H1 (cell line): ENCODE results near the gene MEMO1. TPM values are rescaled to one million over a fixed set of nuclear protein-coding genes. Genes with fewer than 3 reads are reported as not detected.

Source experiments
- CTCF ChIA-PET: fragments of 300-600 bp; sonication (Branson Sonifier 250); formaldehyde crosslinking; loops from one replicate; lab custom pipeline; 2021; ENCODE audit not compliant: partially characterized antibody; lab: Charles Lee
- POLR2A ChIA-PET: fragments of 300-600 bp; sonication (Branson Sonifier 250); formaldehyde crosslinking; loops from one replicate; lab custom pipeline; 2021; ENCODE audit warnings: inconsistent platforms; ENCODE audit not compliant: partially characterized antibody; lab: Charles Lee
- DNase-seq, 2 experiments: peaks; one replicate each; pipeline versions ENCODE4 v3.0.0 to v3.0.0-alpha.2; 2010 to 2022; ENCODE audit warnings: low spot score in 2 of 2, low read depth in 1 of 2, mixed read lengths in 1 of 2
- FAIRE-seq: peaks from 2 replicates; lab custom pipeline; 2011; peaks lifted over from hg19 to GRCh38; lab: Jason Lieb, UNC
- H2AFZ ChIP-seq: 2 replicates; pipeline ENCODE4 v1.8.1; 2012; ENCODE audit warnings: low read length, inconsistent platforms
- H2AK5ac ChIP-seq: 2 replicates; pipeline ENCODE4 v1.6.1; 2013; ENCODE audit warnings: low read depth, low read length
- H2BK120ac ChIP-seq: replicated peaks from 2 replicates; pipeline ENCODE3; 2013; ENCODE audit warnings: low read depth, low read length, inconsistent platforms
- H2BK12ac ChIP-seq: 2 replicates; pipeline ENCODE4 v1.6.1; 2013; ENCODE audit warnings: low read depth, low read length
- H2BK15ac ChIP-seq: 2 replicates; pipeline ENCODE4 v1.6.1; 2013; ENCODE audit warnings: low read length
- H2BK20ac ChIP-seq: 2 replicates; pipeline ENCODE4 v1.6.1; 2013; ENCODE audit warnings: low read length
- H2BK5ac ChIP-seq: 2 replicates; pipeline ENCODE4 v1.6.1; 2013; ENCODE audit warnings: low read depth, low read length
- H3K14ac ChIP-seq: 2 replicates; pipeline ENCODE4 v1.6.1; 2013; ENCODE audit warnings: inconsistent platforms; ENCODE audit not compliant: insufficient read length
- H3K18ac ChIP-seq: 2 replicates; pipeline ENCODE4 v1.6.1; 2013; ENCODE audit warnings: low read length; ENCODE audit errors: extremely low read depth
- H3K23ac ChIP-seq: 2 replicates; pipeline ENCODE4 v1.6.1; 2013; ENCODE audit warnings: inconsistent platforms; ENCODE audit not compliant: insufficient read length
- H3K23me2 ChIP-seq: 2 replicates; pipeline ENCODE4 v1.6.1; 2013; ENCODE audit warnings: low read depth, low read length
- H3K27ac ChIP-seq: 2 replicates; pipeline ENCODE4 v1.6.1; 2011; ENCODE audit warnings: low read depth, low read length, inconsistent platforms
- H3K27me3 ChIP-seq, 4 experiments: replicated peaks in 1 of 4; 1 replicate in 1 of 4; 2 replicates in 3 of 4; pipeline versions ENCODE4 v1.6.1 to v1.8.1; 2011 to 2013; ENCODE audit warnings: low read length in 3 of 4, mild to moderate bottlenecking in 3 of 4, inconsistent platforms in 2 of 4, mixed read lengths in 2 of 4, moderate library complexity in 1 of 4; ENCODE audit not compliant: control insufficient read depth in 3 of 4, insufficient read depth in 3 of 4; ENCODE audit errors: extremely low read depth in 1 of 4
- H3K36me3 ChIP-seq, 4 experiments: 2 replicates each; pipeline versions ENCODE4 v1.6.1 to v1.8.1; 2011 to 2013; ENCODE audit warnings: mild to moderate bottlenecking in 4 of 4, low read length in 3 of 4, moderate library complexity in 2 of 4, control low read depth in 1 of 4, inconsistent platforms in 1 of 4; ENCODE audit not compliant: insufficient read depth in 4 of 4, control insufficient read depth in 2 of 4
- H3K4ac ChIP-seq: replicated peaks from 2 replicates; pipeline ENCODE3; 2013; ENCODE audit warnings: low read length, low read depth, mixed read lengths, inconsistent platforms; ENCODE audit not compliant: insufficient read length
- H3K4me1 ChIP-seq, 4 experiments: replicated peaks in 1 of 4; 1 replicate in 1 of 4; 2 replicates in 3 of 4; pipeline versions ENCODE4 v1.6.1 to v1.8.1; 2011 to 2013; ENCODE audit warnings: low read length in 3 of 4, inconsistent platforms in 2 of 4, mixed read lengths in 1 of 4; ENCODE audit not compliant: insufficient read depth in 4 of 4, control insufficient read depth in 3 of 4
- H3K4me2 ChIP-seq, 2 experiments: 2 replicates each; pipeline versions ENCODE4 v1.6.1 to v1.8.1; 2011 to 2013; ENCODE audit warnings: low read depth in 2 of 2, low read length in 2 of 2, control low read depth in 1 of 2, inconsistent platforms in 1 of 2, mild to moderate bottlenecking in 1 of 2; ENCODE audit not compliant: insufficient read depth in 1 of 2
- H3K4me3 ChIP-seq, 4 experiments: fragments of 200-600, 300-600 bp in 1 of 4; sonication (generic), shearing (Covaris generic), sonication (Bioruptor Twin) in 1 of 4; 2 replicates each; pipeline versions ENCODE4 v1.5.1 to v1.8.1; 2011 to 2016; ENCODE audit warnings: low read length in 4 of 4, low read depth in 3 of 4, control low read depth in 2 of 4, inconsistent platforms in 2 of 4, mild to moderate bottlenecking in 2 of 4, mixed read lengths in 1 of 4, moderate library complexity in 1 of 4; ENCODE audit not compliant: insufficient read depth in 2 of 4; ENCODE audit errors: extremely low read depth in 1 of 4
- H3K56ac ChIP-seq: replicated peaks from 2 replicates; pipeline ENCODE3; 2013; ENCODE audit warnings: low read depth, mild to moderate bottlenecking, mixed read lengths, low read length, inconsistent platforms; ENCODE audit not compliant: insufficient read length
- H3K79me1 ChIP-seq: 2 replicates; pipeline ENCODE4 v1.6.1; 2013; ENCODE audit warnings: low read depth, low read length, control low read depth
- H3K79me2 ChIP-seq, 2 experiments: 2 replicates each; pipeline versions ENCODE4 v1.6.1 to v1.8.1; 2012 to 2013; ENCODE audit warnings: low read length in 2 of 2, mild to moderate bottlenecking in 2 of 2, inconsistent platforms in 1 of 2; ENCODE audit not compliant: insufficient read depth in 2 of 2, control insufficient read depth in 1 of 2
- H3K9ac ChIP-seq, 4 experiments: replicated peaks in 1 of 4; 1 replicate in 1 of 4; 2 replicates in 3 of 4; pipeline versions ENCODE4 v1.6.1 to v1.8.1; 2011 to 2013; ENCODE audit warnings: low read depth in 3 of 4, low read length in 3 of 4, control low read depth in 2 of 4, mild to moderate bottlenecking in 2 of 4, moderate library complexity in 2 of 4, inconsistent platforms in 1 of 4; ENCODE audit errors: extremely low read depth in 1 of 4
- H3K9me3 ChIP-seq, 2 experiments: 2 replicates each; pipeline versions ENCODE4 v1.6.1 to v1.8.1; 2012 to 2013; ENCODE audit warnings: mild to moderate bottlenecking in 2 of 2, moderate library complexity in 2 of 2, control low read depth in 1 of 2, inconsistent platforms in 1 of 2, low read depth in 1 of 2, low read length in 1 of 2, mixed read lengths in 1 of 2; ENCODE audit not compliant: insufficient read depth in 2 of 2
- H4K20me1 ChIP-seq, 2 experiments: replicated peaks in 1 of 2; 2 replicates each; pipeline versions ENCODE3 to v1.8.1; 2011 to 2013; ENCODE audit warnings: inconsistent platforms in 2 of 2, low read length in 2 of 2, mild to moderate bottlenecking in 1 of 2; ENCODE audit not compliant: insufficient read depth in 2 of 2, control insufficient read depth in 1 of 2
- H4K5ac ChIP-seq: 2 replicates; pipeline ENCODE4 v1.6.1; 2013; ENCODE audit warnings: low read length, low read depth, mixed read lengths, inconsistent platforms; ENCODE audit not compliant: insufficient read length
- H4K8ac ChIP-seq: 2 replicates; pipeline ENCODE4 v1.8.0; 2013; ENCODE audit warnings: mild to moderate bottlenecking, moderate library complexity, low read length, inconsistent platforms; ENCODE audit not compliant: insufficient read depth; ENCODE audit errors: extremely low read depth
- H4K91ac ChIP-seq: replicated peaks from 2 replicates; pipeline ENCODE3; 2013; ENCODE audit warnings: low read length, mixed read lengths, inconsistent platforms; ENCODE audit not compliant: insufficient read length
- CBX8 ChIP-seq: fragments of 300-800, 300-1000 bp; sonication (generic); IDR thresholded peaks from 2 replicates; pipeline ENCODE4 v1.7.1; 2016; ENCODE audit warnings: low read depth, low read length, borderline replicate concordance
- CHD1 ChIP-seq: IDR thresholded peaks from 2 replicates; pipeline ENCODE4 v1.6.1; 2012; ENCODE audit warnings: low read depth, low read length, improper control_type of control experiment
- CREB1 ChIP-seq: IDR thresholded peaks from 2 replicates; pipeline ENCODE4 v1.6.1; 2012; ENCODE audit warnings: inconsistent platforms
- EP300 ChIP-seq, 2 experiments: IDR thresholded peaks; 1 replicate in 1 of 2; 2 replicates in 1 of 2; pipeline ENCODE4 v1.6.1; 2011 to 2012; ENCODE audit warnings: low read depth in 2 of 2, low read length in 2 of 2, mild to moderate bottlenecking in 2 of 2, borderline replicate concordance in 1 of 2, inconsistent platforms in 1 of 2, moderate library complexity in 1 of 2
- GTF2F1 ChIP-seq: IDR thresholded peaks from 2 replicates; pipeline ENCODE4 v1.6.1; 2012; ENCODE audit warnings: low read depth, low read length, improper control_type of control experiment, borderline replicate concordance
- HDAC2 ChIP-seq, 2 experiments: fragments of 300-600 bp in 1 of 2; sonication (generic) in 1 of 2; IDR thresholded peaks; 2 replicates each; pipeline ENCODE4 v1.6.1; 2011 to 2012; ENCODE audit warnings: low read depth in 2 of 2, low read length in 2 of 2, mild to moderate bottlenecking in 2 of 2, moderate library complexity in 2 of 2, borderline replicate concordance in 1 of 2, inconsistent platforms in 1 of 2
- SAP30 ChIP-seq: fragments of 300-600 bp; sonication (generic); IDR thresholded peaks from 2 replicates; pipeline ENCODE4 v1.7.1; 2012; ENCODE audit warnings: low read length, moderate library complexity, mild to moderate bottlenecking, inconsistent platforms; ENCODE audit not compliant: insufficient read depth, insufficient replicate concordance
- SP2 ChIP-seq: IDR thresholded peaks from 2 replicates; pipeline ENCODE4 v1.6.1; 2012; ENCODE audit warnings: mild to moderate bottlenecking, low read length, inconsistent platforms
- SP4 ChIP-seq: IDR thresholded peaks from 2 replicates; pipeline ENCODE4 v1.6.1; 2012; ENCODE audit warnings: low read length, inconsistent platforms
- TAF1 ChIP-seq: IDR thresholded peaks from 2 replicates; pipeline ENCODE4 v1.6.1; 2011; ENCODE audit warnings: mild to moderate bottlenecking, low read depth, low read length
- TAF7 ChIP-seq: optimal IDR thresholded peaks from 2 replicates; pipeline ENCODE3; 2011; ENCODE audit warnings: low read depth, mild to moderate bottlenecking, inconsistent platforms, low read length, moderate library complexity, borderline replicate concordance
- YY1 ChIP-seq: IDR thresholded peaks from 2 replicates; pipeline ENCODE4 v1.6.1; 2011; ENCODE audit warnings: low read depth, mild to moderate bottlenecking, low read length
- WGBS, 2 experiments: shearing (Covaris generic) in 1 of 2; methylation state at CpG; one replicate each; pipeline versions ENCODE4 v1.1.6 to v1.1.7; 2013 to 2015; ENCODE audit warnings: low lambda C conversion rate in 2 of 2, mixed read lengths in 2 of 2, inconsistent platforms in 1 of 2, low coverage in 1 of 2, missing lambda C conversion rate in 1 of 2; ENCODE audit not compliant: insufficient replicate concordance in 2 of 2, insufficient coverage in 1 of 2, insufficient read length in 1 of 2; ENCODE audit errors: extremely low coverage in 1 of 2, missing lambda C conversion rate in 1 of 2; 5-methylcytosine and 5-hydroxymethylcytosine counted together
- polyA plus RNA-seq, 7 experiments: library from polyadenylated mRNA; depleted of rRNA in 3 of 7; stranded (reverse) in 5 of 7; unstranded in 2 of 7; fragments of >200 nt in 5 of 7; fragments of 200-250 nt in 2 of 7; gene quantifications; 1 replicate in 5 of 7; 2 replicates in 1 of 7; 4 replicates in 1 of 7; pipeline versions ENCODE4 v1.2.1 to v1.2.3, GENCODE V29; 2011 to 2013; ENCODE audit warnings: missing spikeins in 2 of 7, mixed read lengths in 2 of 7
- total RNA-seq: library from RNA; stranded (reverse); fragmentation: NEBNext Ultra II Directional; extraction: Animal tissue kit (Norgen Biotek cat#: 25700); gene quantifications from 2 replicates; pipeline ENCODE4 v1.2.1, GENCODE V29; 2021
- TF ChIP-seq, protein P1 (sequence below): IDR thresholded peaks from 2 replicates; pipeline ENCODE4 v1.6.1; 2011; ENCODE audit warnings: low read length, improper control_type of control experiment

MEMO1 gene
- total and polyA plus RNA-seq, 2 of the 8 experiments (the other 6 are each of a cell fraction or from before 2014, with no cell fraction given) = 26.9 to 54.7 TPM

DNA sequence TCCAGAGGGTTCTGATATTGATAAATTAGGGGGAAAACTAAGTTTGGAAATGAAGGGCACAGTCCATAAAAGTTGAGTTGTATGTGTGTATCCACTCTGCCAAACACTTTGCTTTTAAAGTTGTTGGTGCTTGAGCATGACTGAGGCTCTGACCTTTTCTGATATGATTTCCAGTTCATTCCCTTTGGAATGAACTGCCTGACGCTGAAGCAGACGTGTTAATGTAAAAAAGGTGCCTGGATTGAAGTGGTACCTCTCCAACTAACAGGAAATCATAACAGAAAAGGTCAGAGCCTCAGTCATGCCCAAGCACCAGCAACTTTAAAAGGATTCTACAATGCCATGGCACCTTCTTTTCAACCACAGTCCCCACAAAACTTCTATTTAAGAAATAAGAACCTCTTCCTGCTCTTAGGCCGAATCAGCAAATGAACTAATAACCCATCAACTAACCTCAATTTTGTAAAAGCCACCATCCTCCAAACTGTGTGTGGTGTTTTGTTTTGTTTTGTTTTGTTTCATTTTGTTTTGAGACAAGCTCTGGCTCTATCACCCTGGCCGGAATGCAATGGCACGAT, 52.6 kb downstream of the MEMO1 start:
- H4K91ac ChIP-seq = no peak overlapping the region
- H4K8ac ChIP-seq = no peak overlapping the region
- no peak overlapping the region for H2BK120ac ChIP-seq
- 88% methylated on average over 5 of the region's 5 CpGs; no CpG with 5 or more reads in 1 of the 2 experiments for WGBS, 2 experiments
- H3K56ac ChIP-seq = no peak overlapping the region
- H3K4me1 ChIP-seq = no peaks in the 10 kb centered on the region
- no peak overlapping the region for H2BK5ac ChIP-seq
- H3K79me2 ChIP-seq = peaks cover 0 to 71% of the 10 kb centered on the region in 2 experiments; a peak in 2 of 4 replicates
- H3K14ac ChIP-seq = no peak overlapping the region
- H3K79me1 ChIP-seq = no peaks in the 10 kb centered on the region; the same call in 1 of the 2 replicates
- H2BK15ac ChIP-seq = no peak overlapping the region
- no peaks in the 10 kb centered on the region for H3K23me2 ChIP-seq
- H2AFZ ChIP-seq = no peak overlapping the region
- DNase-seq (no peak), FAIRE-seq (no peak)
- no peak overlapping the region for H3K4me2 ChIP-seq
- no peak overlapping the region for H3K18ac ChIP-seq
- no peak overlapping the region for H4K5ac ChIP-seq
- H3K9me3 ChIP-seq = no peaks in the 10 kb centered on the region
- no peak overlapping the region for H3K4ac ChIP-seq
- H2BK20ac ChIP-seq = no peak overlapping the region
- no peak overlapping the region for H3K9ac ChIP-seq
- H4K20me1 ChIP-seq = peaks cover 0 to 1% of the 10 kb centered on the region in 2 experiments
- H3K27me3 ChIP-seq = no peaks in the 10 kb centered on the region
- no peak overlapping the region for H2BK12ac ChIP-seq
- H3K27ac ChIP-seq = no peak overlapping the region
- no peaks in the 10 kb centered on the region for H3K36me3 ChIP-seq
- no peak overlapping the region for H2AK5ac ChIP-seq
- H3K23ac ChIP-seq = no peak overlapping the region
- ChIA-PET CTCF (no interaction called here), POLR2A (no interaction called here)
- no peak overlapping the region for H3K4me3 ChIP-seq
- no peak for TF ChIP-seq YY1
- no peak for TF ChIP-seq SP2
- TF ChIP-seq TAF1 = no peak
- no peak for TF ChIP-seq SAP30
- TF ChIP-seq, protein P1, sequence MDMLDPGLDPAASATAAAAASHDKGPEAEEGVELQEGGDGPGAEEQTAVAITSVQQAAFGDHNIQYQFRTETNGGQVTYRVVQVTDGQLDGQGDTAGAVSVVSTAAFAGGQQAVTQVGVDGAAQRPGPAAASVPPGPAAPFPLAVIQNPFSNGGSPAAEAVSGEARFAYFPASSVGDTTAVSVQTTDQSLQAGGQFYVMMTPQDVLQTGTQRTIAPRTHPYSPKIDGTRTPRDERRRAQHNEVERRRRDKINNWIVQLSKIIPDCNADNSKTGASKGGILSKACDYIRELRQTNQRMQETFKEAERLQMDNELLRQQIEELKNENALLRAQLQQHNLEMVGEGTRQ = no peak
- TF ChIP-seq GTF2F1 = no peak
- no peak for TF ChIP-seq CREB1
- no peak for TF ChIP-seq EP300 (IDR thresholded peaks at IDR 0.05; ENCODE audit: borderline replicate concordance in 1 of 2, low read depth in 2 of 2, low read length in 2 of 2)
- no peak for TF ChIP-seq HDAC2 (IDR thresholded peaks at IDR 0.05; ENCODE audit: borderline replicate concordance in 1 of 2, low read depth in 2 of 2, low read length in 2 of 2)
- TF ChIP-seq CBX8 = no peak
- TF ChIP-seq CHD1 = no peak
- no peak for TF ChIP-seq TAF7
- no peak for TF ChIP-seq SP4
